CD4-positive, alpha-beta T cell (primary cell): ENCODE data around the gene GMEB2. TPM values are rescaled to one million over a fixed set of nuclear protein-coding genes. Genes with fewer than 3 reads are reported as not detected.
"Not testable (repeated sequence)": the region's sequence is repeated elsewhere in the genome, so short reads cannot be mapped to it uniquely, and the experiment has no call there.

Experiments used
- ATAC-seq: fragments of 200-7000 bp; cut with Tn5 transposase; one replicate; pipeline ENCODE4 v1.10.0; 2022; ENCODE audit warnings: mild to moderate bottlenecking; ENCODE audit not compliant: poor library complexity
- CTCF ChIA-PET: fragments of 350-600 bp; sonication (Branson Sonifier 250); formaldehyde crosslinking; loops from one replicate; lab custom pipeline; 2021; ENCODE audit warnings: antibody characterized with exemption, inconsistent platforms; lab: Charles Lee
- POLR2A ChIA-PET: fragments of 350-600 bp; sonication (Branson Sonifier 250); formaldehyde crosslinking; loops from one replicate; lab custom pipeline; 2021; ENCODE audit warnings: antibody characterized with exemption, inconsistent platforms; lab: Charles Lee
- DNase-seq, 14 experiments: peaks; one replicate each; pipeline ENCODE4 v3.0.0-alpha.2; 2013 to 2020; ENCODE audit warnings: mixed read lengths in 2 of 14
- H3K27ac ChIP-seq, 2 donors: one replicate each; pipeline versions ENCODE4 v1.5.1 to v1.7.0; 2013; ENCODE audit warnings: low read length in 2 of 2, low read depth in 1 of 2, mild to moderate bottlenecking in 1 of 2
- H3K27me3 ChIP-seq, 2 experiments: 1 replicate in 1 of 2; 2 replicates in 1 of 2; pipeline versions ENCODE4 v1.6.1 to v1.7.0; 2013; ENCODE audit warnings: low read length in 2 of 2, control low read depth in 1 of 2, mild to moderate bottlenecking in 1 of 2, moderate library complexity in 1 of 2; ENCODE audit not compliant: insufficient read depth in 2 of 2, control insufficient read depth in 1 of 2
- H3K36me3 ChIP-seq: one replicate; pipeline ENCODE4 v1.6.1; 2013; ENCODE audit warnings: low read length, control low read depth; ENCODE audit not compliant: insufficient read depth
- H3K4me1 ChIP-seq: one replicate; pipeline ENCODE4 v1.6.1; 2013; ENCODE audit warnings: low read length, control low read depth; ENCODE audit not compliant: insufficient read depth
- H3K4me3 ChIP-seq: one replicate; pipeline ENCODE4 v1.5.1; 2013; ENCODE audit warnings: mild to moderate bottlenecking, low read length, moderate library complexity
- H3K9me3 ChIP-seq, 2 experiments: 1 replicate in 1 of 2; 2 replicates in 1 of 2; pipeline versions ENCODE4 v1.6.1 to v1.7.0; 2013; ENCODE audit warnings: low read length in 2 of 2, mild to moderate bottlenecking in 2 of 2, control low read depth in 1 of 2, moderate library complexity in 1 of 2; ENCODE audit not compliant: control insufficient read depth in 1 of 2, insufficient read depth in 1 of 2
- H3K27ac Mint-ChIP-seq: one replicate; pipeline ENCODE4 v1.8.0; 2020; ENCODE audit warnings: mixed read lengths
- H3K27me3 Mint-ChIP-seq: one replicate; pipeline ENCODE4 v1.8.0; 2021; ENCODE audit warnings: mixed read lengths
- H3K36me3 Mint-ChIP-seq: one replicate; pipeline ENCODE4 v1.8.0; 2021; ENCODE audit warnings: low read depth, mixed read lengths
- H3K4me1 Mint-ChIP-seq: one replicate; pipeline ENCODE4 v1.8.0; 2021; ENCODE audit warnings: low read depth, mixed read lengths
- H3K4me3 Mint-ChIP-seq: one replicate; pipeline ENCODE4 v1.8.0; 2020; ENCODE audit warnings: mild to moderate bottlenecking, mixed read lengths
- H3K9me3 Mint-ChIP-seq: one replicate; pipeline ENCODE4 v1.8.0; 2020; ENCODE audit warnings: mixed read lengths
- CTCF ChIP-seq: fragments of 200-600 bp; IDR thresholded peaks from one replicate; pipeline ENCODE4 v1.8.0; 2022; ENCODE audit warnings: antibody characterized with exemption, mild to moderate bottlenecking
- intact Hi-C, 2 experiments: fragments of 100-400 bp; cut with DNase I in 1 of 2; cut with micrococcal nuclease in 1 of 2; formaldehyde crosslinking; loops; one replicate each; pipeline versions ENCODE4 v1.15.1 to v1.9.0; 2023 to 2025; cut with DNase I, micrococcal nuclease
- total RNA-seq, 174 experiments: library from RNA in 2 of 174; stranded (reverse) in 2 of 174; gene quantifications; one replicate each; pipeline ENCODE4 v1.2.3 and lab custom pipeline; 2021 to 2026

The GMEB2 gene
- total RNA-seq, 2 experiments from 2014 or later: 32.9 to 34.0 TPM

GRCh38 chr20:63572788-63573646 lies 53.9 kb downstream of the GMEB2 start:
- no peak for ATAC-seq
- Mint-ChIP-seq H3K27me3 (no peaks in the 10 kb centered on the region), H3K4me3 (peak overlapping the region; percentile 74), H3K36me3 (no peaks in the 10 kb centered on the region), H3K4me1 (peaks cover 15% of the 10 kb centered on the region), H3K9me3 (no peaks in the 10 kb centered on the region), H3K27ac (peak overlapping the region; percentile 42)
- H3K27ac ChIP-seq: no peak overlapping the region
- peaks cover 6% of the 10 kb centered on the region for H3K36me3 ChIP-seq
- peaks cover 45% of the 10 kb centered on the region for H3K4me1 ChIP-seq
- CTCF ChIA-PET: interaction anchor here (1.4 to 2.2 kb wide), 2 partner anchors 35 to 69 kb away, joined by 3 to 6 read pairs; no protein-coding TSS in a partner anchor
- peak overlapping the region; percentile 83 for H3K4me3 ChIP-seq
- peak in 1 of 14 experiments; percentile 33 for DNase-seq
- intact Hi-C loops: no loop called here
- POLR2A ChIA-PET: interaction anchor here (1.2 to 2.3 kb wide), 5 partner anchors 20 to 66 kb away, joined by 3 to 9 read pairs (median 4); partner anchors contain the start of genes PPDPF and PTK6
- TF ChIP-seq CTCF: no peak
- peaks cover 0 to 4% of the 10 kb centered on the region in 2 experiments for H3K9me3 ChIP-seq
- no peaks in the 10 kb centered on the region for H3K27me3 ChIP-seq

GRCh38 chr20:63572071-63572787 lies 54.7 kb downstream of the GMEB2 start:
- Mint-ChIP-seq H3K4me3 (no peak overlapping the region), H3K4me1 (peaks cover 23% of the 10 kb centered on the region), H3K27ac (no peak overlapping the region), H3K36me3 (no peaks in the 10 kb centered on the region), H3K9me3 (no peaks in the 10 kb centered on the region), H3K27me3 (no peaks in the 10 kb centered on the region)
- no peak for TF ChIP-seq CTCF
- intact Hi-C loops: no loop called here
- no peak overlapping the region for H3K4me3 ChIP-seq
- DNase-seq: no peak
- H3K9me3 ChIP-seq: peaks cover 0 to 4% of the 10 kb centered on the region in 2 experiments
- ATAC-seq: no peak
- peaks cover 52% of the 10 kb centered on the region for H3K4me1 ChIP-seq
- no peak overlapping the region for H3K27ac ChIP-seq
- POLR2A ChIA-PET: interaction anchor here (2.3 kb wide), 1 partner anchor 35 kb away, joined by 7 read pairs; the partner anchor contains the start of gene PTK6
- H3K27me3 ChIP-seq: no peaks in the 10 kb centered on the region
- CTCF ChIA-PET: no interaction called here
- peaks cover 6% of the 10 kb centered on the region for H3K36me3 ChIP-seq

DNA sequence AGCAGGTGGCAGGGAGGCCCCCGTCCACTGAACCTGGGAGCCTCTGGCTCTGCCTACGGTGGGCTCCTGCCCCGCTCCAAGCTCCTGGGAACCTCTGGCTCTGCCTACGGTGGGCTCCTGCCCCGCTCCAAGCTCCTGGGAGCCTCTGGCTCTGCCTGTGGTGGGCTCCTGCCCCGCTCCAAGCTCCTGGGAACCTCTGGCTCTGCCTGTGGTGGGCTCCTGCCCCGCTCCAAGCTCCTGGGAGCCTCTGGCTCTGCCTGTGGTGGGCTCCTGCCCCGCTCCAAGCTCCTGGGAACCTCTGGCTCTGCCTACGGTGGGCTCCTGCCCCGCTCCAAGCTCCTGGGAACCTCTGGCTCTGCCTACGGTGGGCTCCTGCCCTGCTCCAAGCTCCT lies 55.8 kb downstream of the GMEB2 start:
- H3K27me3 Mint-ChIP-seq, H3K27ac Mint-ChIP-seq, H3K36me3 Mint-ChIP-seq, H3K36me3 ChIP-seq, H3K27me3 ChIP-seq, H3K9me3 ChIP-seq, H3K4me3 Mint-ChIP-seq, H3K4me3 ChIP-seq, ATAC-seq, H3K27ac ChIP-seq, H3K9me3 Mint-ChIP-seq, POLR2A ChIA-PET, CTCF ChIA-PET, intact Hi-C loops, DNase-seq: not testable (repeated sequence)
- H3K4me1 ChIP-seq: peaks cover 58% of the 10 kb centered on the region
- peaks cover 16% of the 10 kb centered on the region for H3K4me1 Mint-ChIP-seq
